Stimulated activated naive B cell treated with anti-CD40 and anti-IgM and Interleukin-4, amounts not matched to agents 10 μg/mL and 1 μg/mL and 100 μg/mL, for 72 hours (primary cell): ENCODE measurements around the gene ANGPTL2.
A peak's percentile ranks its signal among the peaks of the same experiment; 100 is the strongest.
"Not testable (repeated sequence)": the region's sequence is repeated elsewhere in the genome, so short reads cannot be mapped to it uniquely, and the experiment has no call there.

Experiments
- ATAC-seq, 2 donors: fragments of 150-1000 bp; cut with Tn5 transposase; replicated peaks; 2 replicates each; pipeline ENCODE4 v1.10.0; 2021; ENCODE audit warnings: moderate library complexity in 1 of 2
- DNase-seq: peaks from one replicate; pipeline ENCODE4 v3.0.0; 2021
- H3K27ac Mint-ChIP-seq: one replicate; pipeline ENCODE4 v1.8.0; 2022; ENCODE audit warnings: mild to moderate bottlenecking, mixed read lengths
- H3K27me3 Mint-ChIP-seq, 2 donors: one replicate each; pipeline ENCODE4 v1.8.0; 2022; ENCODE audit warnings: mixed read lengths in 2 of 2
- H3K36me3 Mint-ChIP-seq, 2 donors: one replicate each; pipeline ENCODE4 v1.8.0; 2022; ENCODE audit warnings: mixed read lengths in 2 of 2, mild to moderate bottlenecking in 1 of 2
- H3K4me1 Mint-ChIP-seq, 2 donors: one replicate each; pipeline ENCODE4 v1.8.0; 2022; ENCODE audit warnings: mixed read lengths in 2 of 2, mild to moderate bottlenecking in 1 of 2
- H3K4me3 Mint-ChIP-seq, 2 donors: one replicate each; pipeline ENCODE4 v1.8.0; 2022; ENCODE audit warnings: mild to moderate bottlenecking in 2 of 2, mixed read lengths in 2 of 2, moderate library complexity in 1 of 2
- H3K9me3 Mint-ChIP-seq, 2 donors: one replicate each; pipeline ENCODE4 v1.8.0; 2022; ENCODE audit warnings: mixed read lengths in 2 of 2, mild to moderate bottlenecking in 1 of 2

ANGPTL2 gene

GRCh38 chr9:127122176-127123063 is at the start of gene ANGPTL2:
Gene ANGPTL2 (minus strand): TSS chr9:127122635. CDS start chr9:127108731, 13,904 bp downstream.
- peak within 1 kb of the TSS; percentile 72 for H3K27ac Mint-ChIP-seq
- H3K27me3 Mint-ChIP-seq: peaks cover 32 to 37% of the 10 kb centered on the region in 2 donors
- peaks cover 29 to 35% of the 10 kb centered on the region in 2 donors for H3K4me1 Mint-ChIP-seq
- H3K4me3 Mint-ChIP-seq: peak within 1 kb of the TSS; percentile 78 to 81
- DNase-seq: peak; percentile 65
- peak; percentile 89 for ATAC-seq
- H3K36me3 Mint-ChIP-seq: peaks cover 0 to 5% of the 10 kb centered on the region in 2 donors
- H3K9me3 Mint-ChIP-seq: peaks cover 0 to 1% of the 10 kb centered on the region in 2 donors

- H3K36me3 Mint-ChIP-seq: peaks cover 18% of the 10 kb centered on the region in 2 donors
- H3K27ac Mint-ChIP-seq: not testable (repeated sequence)
These were observed 48.9 kb upstream of the ANGPTL2 start for GRCh38 chr9:127171348-127171747.

GRCh38 chr9:127170652-127171051 is 48.2 kb upstream of the ANGPTL2 start:
- ATAC-seq (no peak), DNase-seq (no peak)
- H3K4me3 Mint-ChIP-seq: no peak overlapping the region

More at GRCh38 chr9:127171348-127171747, 48.9 kb upstream of the ANGPTL2 start:
- not testable (repeated sequence) for ATAC-seq, H3K4me3 Mint-ChIP-seq, DNase-seq, H3K27me3 Mint-ChIP-seq, H3K9me3 Mint-ChIP-seq
- H3K4me1 Mint-ChIP-seq: peaks cover 17 to 18% of the 10 kb centered on the region in 2 donors

GRCh38 chr9:127170103-127170502 is 47.7 kb upstream of the ANGPTL2 start:
- no peak overlapping the region for H3K4me3 Mint-ChIP-seq
- DNase-seq (no peak), ATAC-seq (no peak)
- peaks cover 23 to 27% of the 10 kb centered on the region in 2 donors for H3K4me1 Mint-ChIP-seq
- no peaks in the 10 kb centered on the region for H3K27me3 Mint-ChIP-seq
- H3K36me3 Mint-ChIP-seq: peaks cover 10 to 14% of the 10 kb centered on the region in 2 donors
- peaks cover 0 to 2% of the 10 kb centered on the region in 2 donors for H3K9me3 Mint-ChIP-seq
- no peak overlapping the region for H3K27ac Mint-ChIP-seq

More at GRCh38 chr9:127170652-127171051, 48.2 kb upstream of the ANGPTL2 start:
- Mint-ChIP-seq H3K9me3 (peaks cover 0 to 2% of the 10 kb centered on the region in 2 donors), H3K27ac (no peak overlapping the region), H3K27me3 (no peaks in the 10 kb centered on the region), H3K4me1 (peaks cover 22 to 25% of the 10 kb centered on the region in 2 donors), H3K36me3 (peaks cover 14 to 15% of the 10 kb centered on the region in 2 donors)

- Mint-ChIP-seq H3K9me3 (peaks cover 0 to 2% of the 10 kb centered on the region in 2 donors), H3K27ac (no peak overlapping the region), H3K36me3 (peaks cover 10 to 14% of the 10 kb centered on the region in 2 donors), H3K4me1 (peaks cover 23 to 27% of the 10 kb centered on the region in 2 donors), H3K27me3 (no peaks in the 10 kb centered on the region), H3K4me3 (no peak overlapping the region)
- ATAC-seq (no peak), DNase-seq (no peak)
These were observed 47.1 kb upstream of the ANGPTL2 start for GRCh38 chr9:127169575-127169883.

GRCh38 chr9:127168756-127169574 is 46.5 kb upstream of the ANGPTL2 start:
- Mint-ChIP-seq H3K36me3 (peaks cover 10 to 13% of the 10 kb centered on the region in 2 donors), H3K27ac (no peak overlapping the region), H3K4me3 (no peak overlapping the region), H3K4me1 (peaks cover 23 to 27% of the 10 kb centered on the region in 2 donors), H3K27me3 (no peaks in the 10 kb centered on the region), H3K9me3 (peaks cover 0 to 2% of the 10 kb centered on the region in 2 donors)
- ATAC-seq: no peak
- DNase-seq: no peak

- DNase-seq: no peak
- no peak for ATAC-seq
- Mint-ChIP-seq H3K4me1 (peaks cover 29 to 37% of the 10 kb centered on the region in 2 donors), H3K9me3 (peaks cover 0 to 2% of the 10 kb centered on the region in 2 donors), H3K36me3 (peaks cover 9 to 12% of the 10 kb centered on the region in 2 donors), H3K27me3 (no peaks in the 10 kb centered on the region), H3K4me3 (peak overlapping the region; percentile 22 to 36), H3K27ac (peak overlapping the region; percentile 56)
These were observed 45.3 kb upstream of the ANGPTL2 start for GRCh38 chr9:127167560-127168326.

GRCh38 chr9:127166651-127167524 is 44.5 kb upstream of the ANGPTL2 start:
- Mint-ChIP-seq H3K36me3 (peaks cover 7 to 10% of the 10 kb centered on the region in 2 donors), H3K27ac (peak overlapping the region; percentile 47), H3K4me1 (peaks cover 36 to 37% of the 10 kb centered on the region in 2 donors), H3K9me3 (peaks cover 0 to 2% of the 10 kb centered on the region in 2 donors), H3K4me3 (peak overlapping the region in 1 of 2 donors; percentile 16), H3K27me3 (no peaks in the 10 kb centered on the region)
- ATAC-seq (peak; percentile 91 to 93), DNase-seq (peak; percentile 71)

- Mint-ChIP-seq H3K4me3 (peak overlapping the region in 1 of 2 donors; percentile 16), H3K4me1 (peaks cover 36 to 37% of the 10 kb centered on the region in 2 donors), H3K9me3 (peaks cover 0 to 2% of the 10 kb centered on the region in 2 donors), H3K27ac (no peak overlapping the region), H3K36me3 (peaks cover 7 to 10% of the 10 kb centered on the region in 2 donors), H3K27me3 (no peaks in the 10 kb centered on the region)
- ATAC-seq (peak; percentile 3 to 20), DNase-seq (no peak)
These were observed 43.7 kb upstream of the ANGPTL2 start for GRCh38 chr9:127166111-127166510.

- DNase-seq (no peak), ATAC-seq (no peak)
- Mint-ChIP-seq H3K9me3 (peaks cover 0 to 2% of the 10 kb centered on the region in 2 donors), H3K27me3 (no peaks in the 10 kb centered on the region), H3K4me1 (peaks cover 36 to 37% of the 10 kb centered on the region in 2 donors), H3K27ac (no peak overlapping the region), H3K36me3 (peaks cover 7 to 10% of the 10 kb centered on the region in 2 donors), H3K4me3 (no peak overlapping the region)
These were observed 42.7 kb upstream of the ANGPTL2 start for GRCh38 chr9:127165116-127165515.

GRCh38 chr9:127163409-127163808 is 41.0 kb upstream of the ANGPTL2 start:
- Mint-ChIP-seq H3K27me3 (no peaks in the 10 kb centered on the region), H3K36me3 (peaks cover 7% of the 10 kb centered on the region in 2 donors), H3K4me1 (peaks cover 37 to 38% of the 10 kb centered on the region in 2 donors), H3K9me3 (peaks cover 0 to 2% of the 10 kb centered on the region in 2 donors), H3K27ac (no peak overlapping the region), H3K4me3 (no peak overlapping the region)
- ATAC-seq (peak; percentile 33 to 40), DNase-seq (no peak)

- Mint-ChIP-seq H3K9me3 (peaks cover 0 to 2% of the 10 kb centered on the region in 2 donors), H3K4me3 (no peak overlapping the region), H3K27ac (no peak overlapping the region), H3K27me3 (no peaks in the 10 kb centered on the region), H3K4me1 (peaks cover 34 to 35% of the 10 kb centered on the region in 2 donors), H3K36me3 (peaks cover 4 to 6% of the 10 kb centered on the region in 2 donors)
- DNase-seq (no peak), ATAC-seq (no peak)
These were observed 40.5 kb upstream of the ANGPTL2 start for GRCh38 chr9:127162864-127163365.
